ENCODE measurements around the gene ALG9. TPM values are rescaled to one million over a fixed set of nuclear protein-coding genes. Genes with fewer than 3 reads are reported as not detected.

The ALG9 gene
- total RNA-seq, 2 experiments from 2014 or later, result 32.0 to 36.6 TPM

DNA sequence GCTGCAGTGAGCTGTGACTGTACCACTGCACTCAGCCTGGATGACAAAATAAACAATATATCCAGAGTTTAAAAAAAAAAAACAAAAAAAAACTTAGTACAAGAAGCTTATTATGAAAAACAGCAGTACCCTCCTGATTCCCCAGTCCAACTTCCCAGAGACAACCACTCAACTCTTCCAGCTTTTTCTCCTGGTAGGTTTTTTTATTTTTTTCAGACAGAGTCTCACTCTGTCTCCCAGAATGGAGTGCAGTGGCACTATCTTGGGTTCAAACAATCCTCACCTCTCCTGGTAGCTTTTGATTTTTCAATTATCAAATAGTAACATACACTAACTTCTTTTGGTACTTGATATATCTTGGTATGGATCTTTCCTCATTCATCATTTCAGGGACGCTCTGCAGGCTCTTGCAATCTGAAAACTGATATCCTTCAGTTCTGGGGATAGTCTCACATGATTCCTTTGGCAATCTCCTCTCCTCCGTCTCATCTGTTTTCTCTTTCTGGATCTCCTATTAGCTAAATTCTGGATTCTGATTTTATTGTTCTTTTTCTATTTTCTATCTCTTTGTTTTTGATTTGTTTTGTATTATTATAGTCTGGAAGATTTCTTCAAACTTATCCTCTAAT lies 44.9 kb downstream of the ALG9 start:
- no peak for DNase-seq

DNA sequence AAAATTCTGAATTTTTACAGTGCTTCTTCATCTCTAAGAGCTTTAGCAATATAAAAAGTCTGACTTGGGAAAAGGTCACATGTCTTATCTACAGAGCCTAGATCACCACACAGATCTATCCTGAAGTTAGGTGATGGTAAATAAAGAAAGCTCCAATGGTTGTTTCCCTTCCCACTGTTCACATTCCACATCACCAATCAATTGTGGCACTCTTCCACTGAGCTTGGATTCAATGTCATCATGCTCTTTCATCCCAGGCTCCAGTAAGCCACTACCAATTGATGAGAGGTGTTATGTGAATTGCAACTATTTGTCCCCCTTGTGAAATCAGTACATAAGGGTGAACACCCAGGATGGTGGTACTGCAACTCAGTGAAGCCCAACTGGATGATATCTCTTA lies 47.8 kb downstream of the ALG9 start:
- Mint-ChIP-seq H3K4me3 (no peak overlapping the region), H3K36me3 (ENCODE audit: low read depth) (peaks cover 10% of the 10 kb centered on the region), H3K27ac (no peak overlapping the region), H3K9me3 (no peaks in the 10 kb centered on the region), H3K27me3 (no peaks in the 10 kb centered on the region), H3K4me1 (ENCODE audit: low read depth) (peaks cover 4% of the 10 kb centered on the region)
- ChIA-PET POLR2A (no interaction called here), CTCF (interaction anchor here (1.2 to 2.7 kb wide), 2 partner anchors 18 to 23 kb away, joined by 3 to 11 read pairs; no protein-coding TSS in a partner anchor)
- ATAC-seq (no peak), DNase-seq (no peak)
- TF ChIP-seq CTCF (IDR thresholded peaks at IDR 0.05), result no peak
- intact Hi-C loops (cut with micrococcal nuclease), result no loop called here

More for the DNA sequence above, 44.9 kb downstream of the ALG9 start:
- Mint-ChIP-seq H3K36me3 (ENCODE audit: low read depth) (peaks cover 22% of the 10 kb centered on the region), H3K27me3 (no peaks in the 10 kb centered on the region), H3K4me1 (ENCODE audit: low read depth) (peaks cover 23% of the 10 kb centered on the region), H3K9me3 (no peaks in the 10 kb centered on the region), H3K27ac (no peak overlapping the region), H3K4me3 (no peak overlapping the region)
- ChIA-PET CTCF (interaction anchor here (0.9 to 1.1 kb wide), 3 partner anchors 11 to 44 kb away, joined by 3 to 4 read pairs (median 3); partner anchors contain the start of gene ALG9), POLR2A (interaction anchor here (0.8 kb wide), 1 partner anchor 10 kb away, joined by 4 read pairs; no protein-coding TSS in a partner anchor)
- no peak for ATAC-seq
- intact Hi-C loops (cut with micrococcal nuclease), result no loop called here
- TF ChIP-seq CTCF (IDR thresholded peaks at IDR 0.05), result no peak

DNA sequence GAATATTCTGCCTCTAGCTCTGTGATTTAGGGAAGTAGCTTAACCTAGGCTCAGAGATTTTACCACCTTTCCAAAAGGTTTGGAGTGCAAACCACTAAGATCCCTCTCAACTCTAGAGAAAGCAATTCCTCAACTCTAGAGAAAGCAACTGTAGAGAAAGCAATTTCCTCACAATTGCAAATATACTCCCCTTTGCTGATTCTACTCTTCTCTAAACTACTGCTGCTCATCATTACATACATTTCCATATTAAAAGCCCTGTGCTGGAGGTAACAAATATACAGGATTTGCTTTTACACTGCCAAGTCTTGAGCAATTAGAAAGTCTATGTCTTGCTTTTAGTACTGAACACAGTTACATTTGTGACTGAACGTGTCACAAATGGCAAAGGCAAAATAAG lies 48.2 kb downstream of the ALG9 start:
- ChIA-PET CTCF (interaction anchor here (1.2 to 2.7 kb wide), 2 partner anchors 19 to 24 kb away, joined by 3 to 11 read pairs; no protein-coding TSS in a partner anchor), POLR2A (no interaction called here)
- H3K36me3 Mint-ChIP-seq (ENCODE audit: low read depth), result peaks cover 8% of the 10 kb centered on the region
- no peak overlapping the region for H3K27ac Mint-ChIP-seq
- no peak for ATAC-seq
- no peak overlapping the region for H3K4me3 Mint-ChIP-seq
- intact Hi-C loops (cut with micrococcal nuclease), result no loop called here
- no peak for TF ChIP-seq CTCF (IDR thresholded peaks at IDR 0.05)
- no peaks in the 10 kb centered on the region for H3K9me3 Mint-ChIP-seq
- H3K4me1 Mint-ChIP-seq (ENCODE audit: low read depth), result no peaks in the 10 kb centered on the region
- H3K27me3 Mint-ChIP-seq, result no peaks in the 10 kb centered on the region
- no peak for DNase-seq

DNA sequence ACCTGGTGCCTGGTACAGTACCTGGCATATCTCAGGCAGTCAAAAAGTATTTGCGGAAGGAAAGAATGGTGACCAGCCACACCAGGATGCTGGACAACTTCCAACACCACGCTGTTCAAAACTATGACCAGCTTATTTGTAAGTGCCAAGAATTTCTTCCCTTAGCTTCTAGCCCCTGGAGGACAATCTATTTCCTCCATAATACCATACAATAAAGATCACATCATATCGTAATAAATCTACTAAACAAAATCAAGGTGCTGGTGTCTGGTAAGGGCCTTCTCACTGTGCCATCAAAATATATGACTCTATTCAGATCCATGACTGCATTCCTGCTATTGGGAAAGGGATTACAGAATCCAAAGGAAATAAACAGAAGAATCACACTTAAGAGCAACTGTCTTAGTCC lies 51.5 kb downstream of the ALG9 start:
- CTCF ChIA-PET, result no interaction called here
- POLR2A ChIA-PET, result no interaction called here
- Mint-ChIP-seq H3K36me3 (ENCODE audit: low read depth) (peaks cover 10% of the 10 kb centered on the region), H3K4me3 (no peak overlapping the region), H3K9me3 (no peaks in the 10 kb centered on the region), H3K27ac (no peak overlapping the region), H3K27me3 (no peaks in the 10 kb centered on the region), H3K4me1 (ENCODE audit: low read depth) (peaks cover 2% of the 10 kb centered on the region)
- DNase-seq (no peak), ATAC-seq (no peak)
- intact Hi-C loops (cut with micrococcal nuclease), result no loop called here
- no peak for TF ChIP-seq CTCF (IDR thresholded peaks at IDR 0.05)

DNA sequence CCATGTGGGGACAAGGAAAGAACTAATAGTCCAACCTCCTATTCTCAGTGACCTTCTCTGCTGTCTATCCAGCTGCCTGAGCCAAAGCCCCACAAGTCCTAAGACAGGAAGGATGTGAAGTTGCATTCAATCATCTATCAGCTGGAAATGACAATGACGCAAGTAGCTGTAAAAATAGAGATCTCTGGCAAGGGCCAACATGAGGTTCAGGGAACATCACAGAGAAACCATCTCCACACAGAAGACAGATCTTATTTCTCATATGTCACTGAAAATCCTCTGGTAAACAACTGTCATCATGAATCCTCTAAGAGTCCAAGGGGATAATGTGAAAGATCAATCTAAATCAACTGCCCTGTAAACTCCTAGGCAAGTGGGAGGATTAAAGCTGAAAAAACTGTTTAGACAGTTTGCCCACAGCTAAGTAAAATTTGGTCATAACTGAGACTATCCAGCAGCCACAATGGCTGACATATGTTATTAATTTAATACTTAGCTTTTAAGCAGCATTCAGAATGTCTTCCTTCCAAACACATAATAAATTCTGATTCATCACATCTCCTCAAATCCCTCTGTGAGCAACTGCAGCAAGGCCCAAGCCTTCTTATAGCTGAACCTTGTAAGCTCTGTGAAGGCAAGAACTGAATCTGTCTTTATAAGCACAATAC lies 52.1 kb downstream of the ALG9 start:
- POLR2A ChIA-PET, result no interaction called here
- Mint-ChIP-seq H3K27ac (no peak overlapping the region), H3K36me3 (ENCODE audit: low read depth) (peaks cover 14% of the 10 kb centered on the region), H3K4me3 (no peak overlapping the region), H3K4me1 (ENCODE audit: low read depth) (peaks cover 2% of the 10 kb centered on the region), H3K9me3 (no peaks in the 10 kb centered on the region), H3K27me3 (no peaks in the 10 kb centered on the region)
- ATAC-seq (no peak), DNase-seq (no peak)
- no peak for TF ChIP-seq CTCF (IDR thresholded peaks at IDR 0.05)
- intact Hi-C loops (cut with micrococcal nuclease), result no loop called here
- CTCF ChIA-PET, result no interaction called here

All from activated CD8-positive, alpha-beta T cell treated with anti-CD3 and anti-CD28 coated beads for 36 hours (primary cell).